Activated naive CD8-positive, alpha-beta T cell (primary cell): Measurements from ENCODE around the gene POU3F2.

ENCODE experiments used
- H3K27ac Mint-ChIP-seq: one replicate; pipeline ENCODE4 v1.8.0; 2021; ENCODE audit warnings: mixed read lengths
- H3K27me3 Mint-ChIP-seq: one replicate; pipeline ENCODE4 v1.8.0; 2021; ENCODE audit warnings: mixed read lengths
- H3K36me3 Mint-ChIP-seq: one replicate; pipeline ENCODE4 v1.8.0; 2021; ENCODE audit warnings: mixed read lengths
- H3K4me1 Mint-ChIP-seq: one replicate; pipeline ENCODE4 v1.8.0; 2021; ENCODE audit warnings: low read depth, mixed read lengths
- H3K4me3 Mint-ChIP-seq: one replicate; pipeline ENCODE4 v1.8.0; 2021; ENCODE audit warnings: mild to moderate bottlenecking, mixed read lengths
- H3K9me3 Mint-ChIP-seq: one replicate; pipeline ENCODE4 v1.8.0; 2021; ENCODE audit warnings: low read depth, mixed read lengths

POU3F2 gene

GRCh38 chr6:98825600-98826230, 8.7 kb upstream of the POU3F2 start:
- H3K36me3 Mint-ChIP-seq: peaks cover 2% of the 10 kb centered on the region
- H3K27me3 Mint-ChIP-seq: peaks cover 65% of the 10 kb centered on the region
- H3K9me3 Mint-ChIP-seq: no peaks in the 10 kb centered on the region
- no peak overlapping the region for H3K4me3 Mint-ChIP-seq
- H3K4me1 Mint-ChIP-seq: peaks cover 35% of the 10 kb centered on the region
- H3K27ac Mint-ChIP-seq: no peak overlapping the region

DNA sequence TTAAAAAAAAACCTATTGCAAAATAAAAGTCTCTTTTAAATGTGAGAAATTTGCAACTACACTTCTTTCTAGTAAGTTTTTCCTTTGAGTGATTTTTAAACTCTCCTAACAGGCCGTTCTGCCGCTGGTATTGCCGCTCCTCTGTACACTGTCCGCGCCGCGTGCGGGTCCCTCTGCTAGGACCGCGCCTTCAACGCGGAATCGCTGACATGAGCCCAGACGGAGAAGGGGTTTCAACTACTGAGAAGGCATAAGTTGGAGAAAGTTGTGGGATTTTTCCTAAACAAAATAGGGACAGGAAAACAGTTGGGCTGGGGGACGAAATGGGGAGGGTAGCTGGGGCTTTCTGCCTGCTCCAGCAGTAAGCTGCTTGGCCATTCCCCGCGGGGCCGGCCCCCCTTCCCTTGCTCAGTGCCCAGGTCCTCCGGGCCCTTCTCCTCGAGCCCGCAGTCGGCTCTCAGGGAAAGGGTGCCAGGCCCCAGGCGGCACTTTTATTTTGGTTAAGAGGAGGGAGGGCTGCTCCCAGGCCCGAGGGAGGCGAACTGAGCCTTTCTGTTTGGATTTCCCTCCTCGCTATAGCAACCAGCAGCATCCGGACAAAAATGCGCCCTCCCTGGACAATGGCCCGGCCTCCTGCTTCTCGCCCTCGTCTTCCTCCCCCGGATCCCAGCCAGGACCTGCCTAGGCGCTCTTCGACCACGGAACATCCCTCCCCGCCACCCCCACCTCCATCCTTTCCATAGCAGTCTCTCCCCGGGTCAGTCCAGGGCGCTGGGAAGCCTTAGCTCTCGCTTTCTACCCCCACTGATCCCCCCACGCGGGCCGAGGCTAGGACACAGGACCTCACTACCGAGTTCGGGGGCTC, 6.8 kb upstream of the POU3F2 start:
- no peak overlapping the region for H3K27ac Mint-ChIP-seq
- H3K9me3 Mint-ChIP-seq: no peaks in the 10 kb centered on the region
- peaks cover 60% of the 10 kb centered on the region for H3K27me3 Mint-ChIP-seq
- H3K36me3 Mint-ChIP-seq: peaks cover 2% of the 10 kb centered on the region
- peaks cover 48% of the 10 kb centered on the region for H3K4me1 Mint-ChIP-seq
- H3K4me3 Mint-ChIP-seq: peak overlapping the region; percentile 46

DNA sequence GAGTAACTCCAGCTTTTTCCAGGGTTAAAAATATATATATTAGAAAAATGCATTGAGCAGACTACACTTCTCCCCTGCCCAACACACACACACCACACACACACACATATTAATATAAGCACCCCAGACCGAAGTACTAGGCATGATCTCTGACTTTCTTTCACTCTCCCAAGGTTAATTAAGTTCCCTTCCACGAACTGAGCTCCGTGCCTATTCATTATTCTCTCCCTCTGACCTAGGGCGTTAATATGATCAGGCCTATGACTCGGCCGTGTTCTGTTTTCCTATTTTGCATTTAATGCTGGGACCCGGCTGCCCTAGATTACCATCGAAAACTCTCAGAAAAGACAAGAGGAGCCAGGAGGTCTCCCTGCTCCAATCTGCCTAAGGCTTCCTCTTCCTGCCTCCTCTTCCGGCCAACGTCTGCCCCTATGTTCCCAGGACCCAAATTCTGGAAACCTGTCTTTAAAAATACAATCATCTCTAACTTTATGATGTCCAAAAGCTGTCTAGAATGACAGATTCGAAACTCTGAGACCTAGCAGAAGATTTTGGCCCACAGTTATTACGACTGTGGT, 6.1 kb upstream of the POU3F2 start:
- H3K4me3 Mint-ChIP-seq: no peak overlapping the region

GRCh38 chr6:98828941-98829411, 5.4 kb upstream of the POU3F2 start:
- peak overlapping the region; percentile 21 for H3K4me3 Mint-ChIP-seq
- peaks cover 2% of the 10 kb centered on the region for H3K36me3 Mint-ChIP-seq
- peaks cover 60% of the 10 kb centered on the region for H3K27me3 Mint-ChIP-seq
- no peaks in the 10 kb centered on the region for H3K9me3 Mint-ChIP-seq
- H3K4me1 Mint-ChIP-seq: peaks cover 57% of the 10 kb centered on the region
- H3K27ac Mint-ChIP-seq: no peak overlapping the region

More for the DNA sequence above, 6.1 kb upstream of the POU3F2 start:
- H3K27ac Mint-ChIP-seq: no peak overlapping the region
- peaks cover 62% of the 10 kb centered on the region for H3K27me3 Mint-ChIP-seq
- H3K4me1 Mint-ChIP-seq: peaks cover 55% of the 10 kb centered on the region
- H3K9me3 Mint-ChIP-seq: no peaks in the 10 kb centered on the region
- H3K36me3 Mint-ChIP-seq: peaks cover 2% of the 10 kb centered on the region

DNA sequence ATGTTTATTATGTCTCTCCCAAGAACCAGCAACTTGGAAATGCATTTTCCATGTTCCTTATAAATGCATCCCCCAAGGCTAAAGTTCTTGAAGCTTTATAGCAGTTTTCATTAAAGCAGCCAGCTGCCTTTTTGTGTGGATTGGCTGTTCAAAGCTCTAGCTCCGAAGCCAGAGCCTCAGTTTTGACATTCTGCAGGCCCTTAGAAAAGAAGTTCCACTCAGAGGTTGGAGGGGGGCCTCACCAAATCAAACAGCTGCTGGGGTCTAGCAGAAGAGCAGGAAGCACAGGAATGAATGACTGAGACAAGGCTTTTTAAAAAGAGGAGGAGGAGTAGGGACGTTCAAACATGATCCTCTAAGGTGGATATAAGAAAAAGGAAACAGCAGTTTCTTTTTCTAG, 4.2 kb upstream of the POU3F2 start:
- H3K4me3 Mint-ChIP-seq: no peak overlapping the region
- H3K9me3 Mint-ChIP-seq: no peaks in the 10 kb centered on the region
- H3K36me3 Mint-ChIP-seq: peaks cover under 1% of the 10 kb centered on the region
- peaks cover 52% of the 10 kb centered on the region for H3K4me1 Mint-ChIP-seq
- peaks cover 55% of the 10 kb centered on the region for H3K27me3 Mint-ChIP-seq
- no peak overlapping the region for H3K27ac Mint-ChIP-seq

GRCh38 chr6:98831057-98831958, 3.1 kb upstream of the POU3F2 start:
- no peaks in the 10 kb centered on the region for H3K36me3 Mint-ChIP-seq

DNA sequence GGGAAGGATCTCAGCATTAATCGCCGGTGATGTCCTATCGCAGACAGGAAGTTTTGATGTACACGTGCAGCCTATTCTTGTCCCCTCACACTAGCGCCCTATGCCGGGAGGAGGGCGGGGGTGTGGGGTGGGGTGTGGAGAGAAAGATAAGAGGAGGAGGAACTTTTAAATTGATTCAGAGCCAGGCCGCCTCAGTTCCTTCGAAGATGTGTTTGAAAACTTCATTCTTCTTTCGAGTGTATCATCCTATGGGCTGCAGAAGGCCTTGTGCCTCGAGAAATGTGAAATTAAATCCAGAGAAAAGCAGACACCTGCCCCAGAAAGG, 2.5 kb upstream of the POU3F2 start:
- H3K4me3 Mint-ChIP-seq: peak overlapping the region; percentile 59
- no peaks in the 10 kb centered on the region for H3K36me3 Mint-ChIP-seq
- H3K4me1 Mint-ChIP-seq: peaks cover 55% of the 10 kb centered on the region
- peak overlapping the region; percentile 16 for H3K27ac Mint-ChIP-seq
- no peaks in the 10 kb centered on the region for H3K9me3 Mint-ChIP-seq
- peaks cover 48% of the 10 kb centered on the region for H3K27me3 Mint-ChIP-seq

More at GRCh38 chr6:98831057-98831958, 3.1 kb upstream of the POU3F2 start:
- peaks cover 50% of the 10 kb centered on the region for H3K27me3 Mint-ChIP-seq
- H3K27ac Mint-ChIP-seq: no peak overlapping the region
- no peaks in the 10 kb centered on the region for H3K9me3 Mint-ChIP-seq
- peaks cover 56% of the 10 kb centered on the region for H3K4me1 Mint-ChIP-seq
- H3K4me3 Mint-ChIP-seq: peak overlapping the region; percentile 66

- Mint-ChIP-seq H3K27me3 (peaks cover 48% of the 10 kb centered on the region), H3K4me1 (peaks cover 50% of the 10 kb centered on the region)
Measured at GRCh38 chr6:98832284-98833056, 1.9 kb upstream of the POU3F2 start.

GRCh38 chr6:98833057-98833306, 1.4 kb upstream of the POU3F2 start:
- Mint-ChIP-seq H3K27me3 (peaks cover 51% of the 10 kb centered on the region), H3K36me3 (no peaks in the 10 kb centered on the region), H3K4me1 (peaks cover 49% of the 10 kb centered on the region), H3K9me3 (no peaks in the 10 kb centered on the region), H3K27ac (no peak overlapping the region), H3K4me3 (peak overlapping the region; percentile 81)

More at GRCh38 chr6:98832284-98833056, 1.9 kb upstream of the POU3F2 start:
- H3K9me3 Mint-ChIP-seq: no peaks in the 10 kb centered on the region
- peak overlapping the region; percentile 16 for H3K27ac Mint-ChIP-seq
- peak overlapping the region; percentile 81 for H3K4me3 Mint-ChIP-seq
- no peaks in the 10 kb centered on the region for H3K36me3 Mint-ChIP-seq

DNA sequence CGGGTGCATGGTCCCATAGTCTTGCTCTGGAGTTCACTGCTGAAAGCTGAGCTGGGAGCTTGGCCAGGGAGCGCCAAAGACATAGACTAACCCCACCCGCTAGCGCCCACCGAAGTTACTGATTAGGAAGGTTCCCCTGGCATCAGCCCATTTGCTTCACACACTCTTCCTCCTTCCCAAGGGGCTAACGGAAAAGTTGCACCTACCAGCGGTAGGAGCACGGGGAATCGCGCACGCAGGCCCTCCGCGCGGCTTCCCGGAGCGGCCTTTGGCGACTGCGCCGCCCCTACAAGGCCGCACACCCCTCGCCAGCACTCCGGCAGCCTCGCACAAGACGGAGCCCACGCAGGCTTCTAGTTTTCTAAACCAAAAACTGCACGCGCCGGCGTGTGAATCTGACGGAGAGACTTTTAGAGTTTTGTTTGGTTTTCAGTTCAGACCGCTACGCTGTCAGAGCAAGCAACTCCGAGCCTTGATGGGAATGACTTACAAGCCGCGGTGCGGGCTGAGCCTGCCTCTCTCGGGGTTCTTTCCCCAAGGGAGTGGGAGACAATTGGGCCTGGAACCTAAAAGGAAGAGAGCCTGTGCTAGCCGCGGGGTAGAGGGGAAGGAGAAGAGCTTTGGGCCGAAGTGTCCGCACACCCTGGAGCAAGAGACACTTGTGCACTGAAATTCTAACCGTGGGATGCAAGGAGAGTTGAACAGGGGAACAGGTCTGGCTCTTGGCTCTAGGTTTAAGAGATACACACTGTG, 891 bp upstream of the POU3F2 start:
- H3K4me1 Mint-ChIP-seq: peaks cover 45% of the 10 kb centered on the region
- H3K4me3 Mint-ChIP-seq: peak overlapping the region; percentile 81
- H3K27ac Mint-ChIP-seq: no peak overlapping the region
- no peaks in the 10 kb centered on the region for H3K36me3 Mint-ChIP-seq
- H3K27me3 Mint-ChIP-seq: peaks cover 51% of the 10 kb centered on the region
- no peaks in the 10 kb centered on the region for H3K9me3 Mint-ChIP-seq

- H3K9me3 Mint-ChIP-seq: no peaks in the 10 kb centered on the region
- H3K27ac Mint-ChIP-seq: no peak overlapping the region
- peaks cover 37% of the 10 kb centered on the region for H3K4me1 Mint-ChIP-seq
- peaks cover 57% of the 10 kb centered on the region for H3K27me3 Mint-ChIP-seq
- H3K4me3 Mint-ChIP-seq: peak overlapping the region; percentile 68
- H3K36me3 Mint-ChIP-seq: no peaks in the 10 kb centered on the region
Measured at GRCh38 chr6:98835149-98836024, 1.0 kb downstream of the POU3F2 start.

- peaks cover 53% of the 10 kb centered on the region for H3K27me3 Mint-ChIP-seq
- peaks cover 28% of the 10 kb centered on the region for H3K4me1 Mint-ChIP-seq
- H3K9me3 Mint-ChIP-seq: no peaks in the 10 kb centered on the region
- no peaks in the 10 kb centered on the region for H3K36me3 Mint-ChIP-seq
- no peak overlapping the region for H3K27ac Mint-ChIP-seq
- peak overlapping the region; percentile 68 for H3K4me3 Mint-ChIP-seq
Measured at GRCh38 chr6:98836025-98836961, 1.9 kb downstream of the POU3F2 start.
